ENCODE data around the gene ATP9A. TPM values are rescaled to one million over a fixed set of nuclear protein-coding genes. Genes with fewer than 3 reads are reported as not detected.

Gene ATP9A
- total and polyA plus RNA-seq, 2 of the 8 experiments (the other 6 are each of a cell fraction or from before 2014, with no cell fraction given), result 5.0 to 6.4 TPM

- no peak for TF ChIP-seq SRF (IDR thresholded peaks at IDR 0.05; ENCODE audit: low read depth, low read length)
- TF ChIP-seq SAP30 (IDR thresholded peaks at IDR 0.05; ENCODE audit: insufficient read depth, insufficient replicate concordance, low read length), result no peak
- no peak for TF ChIP-seq RNF2 (IDR thresholded peaks at IDR 0.05; ENCODE audit: borderline replicate concordance, low read depth, low read length, missing control alignments, poor library complexity, severe bottlenecking)
- TF ChIP-seq HDAC2 (IDR thresholded peaks at IDR 0.05; ENCODE audit: borderline replicate concordance in 1 of 2, low read depth in 2 of 2, low read length in 2 of 2), result no peak
Observed at GRCh38 chr20:51611625-51611890, 156.6 kb downstream of the ATP9A start (continued).

All from H1 (cell line).